HUDEP-2 (cell line): ENCODE results near the gene RGS9.

ENCODE experiments used
- DNase-seq, 76 experiments: peaks; one replicate each; lab custom pipeline; 2025; ENCODE audit not compliant: unreplicated experiment in 76 of 76; lab: John Stamatoyannopoulos, UW

Gene RGS9

DNA sequence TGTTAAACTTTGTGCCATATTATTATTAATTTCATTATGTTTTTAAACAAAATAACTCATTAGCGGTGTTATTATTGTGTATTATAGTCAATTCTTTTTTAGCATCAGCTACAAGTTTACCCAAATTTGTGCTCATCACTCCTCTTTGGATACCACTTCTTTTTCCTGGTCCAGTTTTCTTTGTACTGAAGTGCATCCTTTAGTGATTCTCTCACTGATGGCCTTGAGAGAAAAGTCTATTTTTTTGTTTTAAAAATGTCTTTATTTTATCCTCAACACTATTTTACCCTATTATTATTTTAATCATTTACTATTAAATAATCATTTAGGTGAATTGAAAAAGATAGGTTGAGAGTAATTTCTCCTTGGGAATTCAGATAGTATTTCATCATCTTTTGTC is 99.2 kb downstream of the RGS9 start:
- no peak for DNase-seq

DNA sequence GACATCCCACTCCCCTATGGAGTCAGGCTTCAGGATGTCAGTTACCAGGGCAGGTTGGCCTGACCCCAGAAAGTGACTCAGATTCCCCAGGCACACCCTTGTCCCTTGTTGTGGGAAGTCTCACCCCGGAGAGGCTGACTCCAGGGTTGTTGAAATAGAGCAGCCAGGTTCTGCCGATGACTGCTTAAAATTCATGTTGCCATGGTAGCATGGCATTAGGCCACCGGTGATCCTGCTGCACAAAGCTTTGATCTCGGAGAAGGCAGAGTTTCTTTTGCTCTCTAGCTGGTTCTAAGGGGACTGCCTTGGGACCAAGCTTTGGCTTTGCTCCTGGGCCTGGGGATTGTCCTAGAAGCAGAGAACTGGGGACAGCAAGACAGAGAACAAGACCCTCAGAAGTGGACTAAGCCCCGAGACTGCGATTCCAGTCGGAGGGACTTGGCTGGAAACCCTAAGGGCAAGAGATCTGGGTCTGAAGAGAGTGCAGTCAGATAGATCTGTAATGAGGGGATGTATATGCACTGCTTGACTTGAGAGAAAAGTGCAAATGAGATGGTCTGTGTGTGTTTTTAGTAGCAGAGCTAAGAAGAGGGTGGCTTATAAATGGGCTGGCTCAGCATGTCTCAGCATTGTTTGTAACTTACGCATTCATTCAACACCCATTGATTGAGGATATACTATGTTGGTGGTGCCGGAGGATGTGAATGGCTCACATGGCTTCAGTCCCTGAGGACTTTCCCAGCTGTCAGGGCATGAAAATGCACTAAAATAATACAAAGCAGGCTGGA is 106.9 kb downstream of the RGS9 start:
- DNase-seq = no peak

DNA sequence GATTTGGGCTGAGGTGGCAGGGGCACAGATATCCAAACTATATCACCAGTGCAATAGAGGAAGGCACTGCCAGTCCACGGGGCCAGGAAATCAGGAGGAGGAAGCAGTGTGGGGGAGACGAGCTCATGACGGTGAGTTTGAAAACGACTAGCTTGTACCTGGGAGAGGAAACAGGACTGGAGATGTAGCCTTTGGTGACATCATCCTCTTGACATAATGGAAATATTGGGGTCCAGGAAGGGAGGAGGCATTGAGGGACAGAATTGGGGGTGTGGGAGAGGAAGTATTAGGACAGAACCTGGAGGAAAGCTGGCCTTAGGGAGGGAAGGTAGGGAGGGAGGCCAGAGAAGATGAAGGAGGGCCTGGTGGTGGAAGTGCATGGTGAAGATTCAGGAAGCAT is 109.1 kb downstream of the RGS9 start:
- DNase-seq = no peak

DNA sequence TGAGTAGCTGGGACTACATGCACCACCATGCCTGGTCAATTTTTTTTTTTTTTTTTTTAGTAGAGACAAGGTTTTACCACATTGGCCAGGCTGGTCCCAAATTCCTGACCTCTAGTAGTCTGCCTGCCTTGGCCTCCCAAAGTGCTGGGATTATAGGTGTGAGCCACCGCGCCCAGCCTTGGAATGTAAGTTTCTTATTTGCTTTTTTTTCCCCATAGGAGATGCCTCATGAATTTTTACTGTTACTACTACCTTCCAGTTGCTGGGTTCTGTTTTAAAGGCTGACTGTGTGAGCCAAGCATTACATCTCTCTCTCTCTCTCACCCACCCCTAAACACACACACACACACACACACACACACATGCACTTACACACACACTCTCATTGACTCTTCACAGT is 112.6 kb downstream of the RGS9 start:
- no peak for DNase-seq

DNA sequence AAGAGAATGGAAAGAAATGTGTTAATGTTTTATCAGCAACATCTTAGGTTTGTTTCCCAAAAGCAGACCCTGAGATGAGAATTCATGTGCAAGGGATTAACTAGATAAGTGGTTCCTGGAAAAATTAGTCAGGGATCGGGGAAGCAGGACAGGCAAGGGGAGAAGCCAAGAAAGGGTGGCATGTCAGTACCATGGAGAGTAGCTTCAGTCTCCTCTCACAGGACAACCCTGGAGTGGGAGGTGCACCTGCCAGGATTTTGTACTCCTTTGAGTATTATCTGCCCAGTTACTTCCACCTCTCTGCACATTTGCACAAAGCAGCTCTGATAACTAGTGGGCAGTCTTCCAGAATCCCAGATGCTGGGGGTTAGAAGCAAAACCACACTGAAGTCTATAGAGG is 117.0 kb downstream of the RGS9 start:
- no peak for DNase-seq

DNA sequence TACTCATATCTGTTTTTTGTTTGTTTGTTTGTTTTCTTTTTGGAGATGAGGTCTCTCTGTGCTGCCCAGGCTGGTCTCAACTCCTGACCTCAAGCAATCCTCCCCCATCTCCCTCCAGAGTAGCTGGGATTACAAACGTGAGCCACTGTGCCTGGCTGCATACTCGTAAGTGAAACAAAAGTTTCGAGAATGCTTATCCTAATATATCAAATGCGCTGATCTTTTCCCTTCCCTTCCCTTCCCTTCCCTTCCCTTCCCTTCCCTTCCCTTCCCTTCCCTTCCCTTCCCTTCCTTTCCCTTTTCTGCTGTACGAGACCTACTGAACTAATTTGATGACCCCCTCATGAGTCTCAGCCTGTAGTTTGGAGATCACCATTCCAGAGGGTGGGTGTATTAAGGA is 122.1 kb downstream of the RGS9 start:
- DNase-seq = no peak

DNA sequence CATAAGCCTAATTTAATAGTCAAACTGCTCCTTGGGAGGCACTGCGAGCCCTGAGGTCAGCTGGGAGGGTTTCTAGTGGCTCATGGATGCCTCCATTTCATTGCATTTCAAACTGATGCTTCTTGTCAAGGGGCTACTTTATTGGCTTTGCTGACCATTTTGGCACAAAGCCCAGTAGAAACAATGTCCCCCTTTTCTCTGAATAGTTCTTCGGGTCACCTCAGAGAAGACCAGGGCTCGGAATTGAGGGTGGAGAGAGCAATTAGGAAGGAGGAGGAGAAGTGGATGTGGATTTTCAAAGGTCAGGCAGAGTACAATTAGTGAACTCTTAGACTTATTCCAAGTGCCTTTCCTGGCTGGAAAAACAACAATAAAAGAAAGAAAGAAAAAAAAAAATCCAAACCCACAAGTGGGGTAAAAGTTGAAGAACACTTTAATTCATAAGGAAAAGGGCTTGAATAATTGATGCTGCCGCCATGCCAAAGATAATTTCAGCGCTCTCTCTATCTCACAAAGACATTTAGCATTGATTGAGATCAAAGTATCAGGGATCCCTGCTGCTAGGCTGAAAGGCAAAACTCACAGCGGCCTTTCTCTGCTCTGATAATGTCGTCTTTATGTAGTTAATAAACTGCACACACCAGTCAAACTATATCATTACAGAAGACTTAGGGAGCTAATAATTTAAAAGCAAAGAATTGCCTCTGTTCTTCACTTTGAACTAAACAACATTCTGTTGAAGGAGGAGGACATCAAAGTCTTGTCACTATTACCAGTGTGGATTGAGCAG is 122.7 kb downstream of the RGS9 start:
- DNase-seq = no peak

DNA sequence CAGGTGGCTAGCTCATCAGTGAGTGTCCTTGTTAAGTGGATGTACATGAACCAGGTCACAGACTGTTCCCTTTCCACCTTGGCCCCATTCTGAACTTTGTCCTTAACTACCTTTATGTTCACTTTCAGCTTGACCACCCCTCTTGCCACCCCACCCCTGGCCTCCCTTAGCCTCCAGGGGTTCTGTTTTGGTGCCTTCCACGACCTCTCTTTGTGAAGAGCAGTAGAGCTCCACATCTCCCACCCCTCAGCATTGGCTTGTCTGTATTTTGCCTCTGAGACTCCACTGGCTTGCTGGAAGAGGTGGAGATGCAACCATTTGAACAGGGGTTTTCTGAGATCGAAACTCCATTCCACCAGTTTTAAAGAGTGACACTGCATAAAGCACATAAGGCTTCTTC is 123.5 kb downstream of the RGS9 start:
- DNase-seq = no peak

DNA sequence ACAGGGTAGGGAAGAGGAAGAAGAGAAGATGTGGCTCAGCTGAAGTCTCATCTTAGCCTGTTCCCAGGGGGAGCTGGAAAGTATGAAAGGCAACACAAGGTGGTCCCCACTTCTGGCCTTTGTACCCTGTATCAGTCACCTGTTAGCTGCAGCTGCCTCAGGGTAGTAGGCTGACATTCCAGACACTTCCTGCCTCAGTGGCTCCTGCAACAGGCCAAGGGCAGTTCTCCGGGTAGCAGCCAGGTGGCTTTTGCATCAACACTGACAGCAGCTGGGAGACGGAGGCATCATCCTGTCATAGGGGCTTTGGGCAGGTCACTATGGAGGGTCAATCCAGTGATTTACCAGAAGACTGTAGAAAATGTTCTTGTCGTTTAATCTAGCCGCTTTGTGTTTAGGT is 124.0 kb downstream of the RGS9 start:
- no peak for DNase-seq

DNA sequence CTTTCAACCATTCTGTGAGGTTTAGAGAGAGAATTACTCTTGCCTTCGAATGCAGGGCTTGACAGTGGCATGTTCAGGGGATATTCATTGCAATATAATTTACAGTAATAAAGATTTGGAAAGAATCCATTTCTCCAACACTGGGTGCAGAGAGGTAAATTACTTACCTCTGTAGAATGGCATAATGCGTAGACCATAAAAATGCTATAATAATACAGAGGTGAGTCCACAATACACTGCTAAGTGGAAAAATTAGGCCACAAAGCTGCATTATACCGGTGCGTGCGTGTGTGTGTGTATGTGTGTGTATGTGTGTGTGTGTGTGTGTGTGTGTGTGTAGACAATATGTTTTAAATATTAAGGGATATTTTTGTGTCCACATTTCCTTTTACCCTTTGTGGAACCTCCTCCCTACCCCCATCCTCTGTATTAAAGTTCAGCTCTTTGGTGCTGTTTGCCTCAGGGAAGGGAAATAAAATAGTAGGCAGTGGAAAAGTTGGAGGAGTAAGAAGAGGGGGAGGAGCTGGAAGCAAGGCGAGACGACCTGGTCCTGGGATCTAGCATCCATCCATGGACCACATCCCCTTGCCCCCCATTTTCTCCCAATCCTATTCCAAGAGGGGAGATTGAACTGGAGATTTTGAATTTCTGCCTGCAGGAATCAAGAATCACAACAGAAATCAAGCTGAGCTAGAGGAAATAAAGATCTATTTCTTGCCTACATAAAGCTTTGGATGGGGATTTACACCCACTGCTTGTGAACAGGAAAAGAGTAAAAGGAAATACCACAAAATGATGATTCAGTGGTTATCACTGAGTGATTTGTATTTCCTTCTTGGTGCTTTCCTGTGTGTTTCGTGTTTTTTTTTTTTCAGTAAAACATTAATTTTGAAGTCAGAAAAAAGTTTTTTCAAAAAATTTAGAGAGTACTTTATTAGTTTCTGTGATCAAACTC is 124.8 kb downstream of the RGS9 start:
- no peak for DNase-seq

DNA sequence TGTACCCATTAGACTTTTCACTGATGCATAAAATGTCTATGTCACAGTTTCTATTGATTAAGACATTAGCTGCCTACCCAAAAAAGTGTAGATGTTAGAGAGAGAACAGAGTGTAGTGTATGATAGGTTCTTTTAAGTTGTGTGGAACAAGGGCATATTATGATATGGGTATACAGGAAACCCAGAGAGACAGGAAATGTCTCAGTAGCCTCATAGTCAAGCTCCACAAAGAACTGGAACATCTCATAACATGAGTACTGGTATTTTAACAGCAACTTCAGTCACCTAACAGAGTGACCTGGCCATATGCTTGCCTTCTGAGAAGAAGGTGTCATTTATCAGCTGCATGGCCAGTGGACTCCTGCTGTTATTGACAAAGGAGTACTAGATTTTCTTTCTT is 128.1 kb downstream of the RGS9 start:
- DNase-seq = no peak

DNA sequence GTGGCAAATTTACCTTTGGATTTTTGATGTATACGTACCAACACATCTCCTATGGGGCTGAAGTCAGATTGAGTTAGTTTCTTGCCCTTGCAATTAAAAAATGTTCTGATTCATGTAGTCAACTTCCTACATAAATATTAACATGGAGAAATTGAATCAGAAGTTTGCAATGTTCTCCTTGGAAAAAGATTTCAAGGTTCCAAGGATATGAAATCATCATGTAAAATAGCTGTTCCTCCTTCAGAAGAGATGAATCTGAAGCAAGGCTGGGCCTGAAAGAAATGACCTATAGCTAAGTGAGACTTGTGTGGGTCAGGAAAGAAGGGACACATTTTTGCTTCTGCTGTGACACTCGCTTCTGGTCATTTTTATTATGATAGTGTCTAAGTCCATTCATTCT is 131.7 kb downstream of the RGS9 start:
- no peak for DNase-seq

DNA sequence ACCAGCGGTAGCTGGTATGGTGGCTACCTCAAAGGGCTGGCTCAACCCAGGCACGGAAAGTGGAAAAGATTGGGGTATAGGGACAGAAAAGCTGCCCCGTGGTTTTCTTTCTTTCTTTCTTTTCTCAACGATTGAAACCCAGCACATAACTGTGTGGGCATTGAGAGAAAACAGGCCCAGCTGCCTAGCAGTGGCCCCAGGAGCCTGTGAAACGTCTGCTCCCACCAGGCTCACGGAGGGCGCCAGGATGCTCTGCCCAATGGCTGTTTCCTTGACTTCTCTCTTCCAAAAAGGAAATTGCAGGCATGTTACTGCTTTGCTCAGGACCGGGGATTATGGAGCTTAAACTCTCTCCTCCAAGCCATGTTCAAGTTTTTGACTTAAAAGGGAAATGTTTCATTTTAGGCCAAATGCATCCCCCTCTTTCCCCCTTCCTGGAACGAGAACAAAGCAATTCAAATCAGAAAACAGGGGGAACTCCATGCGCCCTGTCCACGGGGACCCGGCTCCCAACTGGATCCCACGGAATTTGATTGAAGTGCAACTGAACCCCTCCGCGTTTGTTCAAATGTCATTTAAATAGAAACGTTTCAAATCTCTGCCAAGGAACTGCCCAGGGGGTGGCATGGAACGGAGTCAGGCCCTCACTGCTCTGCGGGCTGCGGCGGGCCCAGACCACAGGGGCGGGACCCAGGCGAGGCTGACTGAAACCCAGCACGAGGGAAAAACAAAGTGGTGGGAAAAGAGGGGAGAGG is 133.5 kb downstream of the RGS9 start:
- no peak for DNase-seq

DNA sequence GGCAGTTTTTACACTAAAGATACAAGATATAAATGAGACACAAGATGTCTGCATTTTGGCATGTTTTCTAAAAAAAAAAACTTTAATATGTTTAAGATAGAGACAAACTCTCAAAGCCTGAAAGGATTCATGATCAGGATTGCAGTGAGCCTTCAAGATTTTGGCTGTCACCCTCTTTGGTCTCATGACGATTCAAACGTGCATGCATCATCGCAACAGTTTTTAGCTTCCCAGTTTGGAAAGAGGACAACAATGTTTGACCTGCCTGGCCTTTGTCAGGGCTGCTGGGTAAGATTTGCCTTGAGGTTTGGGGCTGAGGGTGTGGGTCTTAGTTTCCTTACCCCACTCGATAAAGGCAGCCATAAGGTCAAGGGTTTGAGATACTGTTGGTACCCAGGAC is 134.1 kb downstream of the RGS9 start:
- no peak for DNase-seq
